Stimulated activated naive B cell treated with anti-CD40 and anti-IgM and Interleukin-4, amounts not matched to agents 10 μg/mL and 1 μg/mL and 100 μg/mL, for 72 hours (primary cell): ENCODE data around the gene FCRL4.

Experiments
- ATAC-seq, 2 donors: fragments of 150-1000 bp; cut with Tn5 transposase; replicated peaks; 2 replicates each; pipeline ENCODE4 v1.10.0; 2021; ENCODE audit warnings: moderate library complexity in 1 of 2
- DNase-seq: peaks from one replicate; pipeline ENCODE4 v3.0.0; 2021
- H3K27ac Mint-ChIP-seq: one replicate; pipeline ENCODE4 v1.8.0; 2022; ENCODE audit warnings: mild to moderate bottlenecking, mixed read lengths
- H3K27me3 Mint-ChIP-seq, 2 donors: one replicate each; pipeline ENCODE4 v1.8.0; 2022; ENCODE audit warnings: mixed read lengths in 2 of 2
- H3K36me3 Mint-ChIP-seq, 2 donors: one replicate each; pipeline ENCODE4 v1.8.0; 2022; ENCODE audit warnings: mixed read lengths in 2 of 2, mild to moderate bottlenecking in 1 of 2
- H3K4me1 Mint-ChIP-seq, 2 donors: one replicate each; pipeline ENCODE4 v1.8.0; 2022; ENCODE audit warnings: mixed read lengths in 2 of 2, mild to moderate bottlenecking in 1 of 2
- H3K4me3 Mint-ChIP-seq, 2 donors: one replicate each; pipeline ENCODE4 v1.8.0; 2022; ENCODE audit warnings: mild to moderate bottlenecking in 2 of 2, mixed read lengths in 2 of 2, moderate library complexity in 1 of 2
- H3K9me3 Mint-ChIP-seq, 2 donors: one replicate each; pipeline ENCODE4 v1.8.0; 2022; ENCODE audit warnings: mixed read lengths in 2 of 2, mild to moderate bottlenecking in 1 of 2

The FCRL4 gene

DNA sequence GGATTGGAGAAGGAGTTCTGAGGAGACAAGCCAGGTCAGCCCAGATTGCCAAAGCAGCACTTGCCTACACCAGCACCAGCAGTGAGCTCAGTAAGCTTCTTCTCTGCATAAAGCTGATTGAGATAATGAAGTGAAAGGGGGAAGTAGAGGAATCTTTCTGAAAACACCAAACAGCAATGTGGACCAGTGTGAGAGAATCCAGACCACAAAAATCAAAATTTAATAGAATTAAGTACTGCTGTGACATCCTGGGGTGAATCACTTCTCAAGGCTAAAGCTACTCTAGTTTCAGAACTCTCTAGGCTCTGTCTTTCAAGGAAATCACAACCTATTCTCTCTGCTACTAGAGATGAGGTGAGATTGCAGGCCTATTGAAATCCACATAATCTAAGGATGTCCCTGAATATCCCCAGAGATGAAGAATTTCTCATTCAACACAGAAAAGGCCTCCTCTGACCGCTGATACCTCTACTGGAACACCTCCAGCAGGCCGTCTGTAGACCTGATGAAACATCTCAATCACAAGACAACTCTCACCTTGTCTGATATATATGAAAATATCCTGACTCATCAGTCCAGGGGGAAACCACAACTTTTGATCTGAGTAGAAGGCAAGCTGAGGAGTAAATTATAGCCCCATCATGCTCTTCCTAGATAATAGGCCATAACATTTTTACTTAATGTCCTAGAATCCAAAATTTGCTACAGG, at the start of gene FCRL4:
TSS of gene FCRL4 (minus strand) at position 127 of the 709 bp plus-strand sequence. CDS start 141 bp downstream, outside the sequence.
- H3K4me1 Mint-ChIP-seq = peaks cover 28 to 53% of the 10 kb centered on the region in 2 donors
- peaks cover 17 to 21% of the 10 kb centered on the region in 2 donors for H3K27me3 Mint-ChIP-seq
- no peaks in the 10 kb centered on the region for H3K36me3 Mint-ChIP-seq
- no peak for DNase-seq
- peak within 1 kb of the TSS; percentile 69 for H3K27ac Mint-ChIP-seq
- no peaks in the 10 kb centered on the region for H3K9me3 Mint-ChIP-seq
- ATAC-seq = peak; percentile 81 to 83
- H3K4me3 Mint-ChIP-seq = peak within 1 kb of the TSS in 1 of 2 donors; percentile 39

DNA sequence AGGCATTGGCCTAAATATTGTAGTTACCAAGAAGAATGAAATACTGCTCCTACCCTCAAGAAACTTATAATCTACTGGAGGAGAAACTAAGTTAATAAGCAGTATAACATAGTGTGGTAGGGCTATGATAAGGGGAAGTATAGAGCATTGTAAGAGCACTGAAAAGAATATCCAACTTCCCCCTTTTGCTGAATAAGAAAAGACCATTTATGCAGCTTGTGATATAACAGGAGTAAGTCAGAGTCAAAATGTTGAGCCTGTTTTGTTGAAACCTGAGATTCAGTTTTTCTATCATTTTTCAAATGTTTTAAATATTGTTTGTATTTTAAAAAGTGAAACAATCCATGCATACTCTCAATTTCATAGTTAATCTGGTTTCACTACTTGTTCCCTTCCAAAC, 48.3 kb upstream of the FCRL4 start:
- ATAC-seq = peak; percentile 90 to 94
- Mint-ChIP-seq H3K9me3 (no peaks in the 10 kb centered on the region), H3K4me3 (no peak overlapping the region), H3K27ac (no peak overlapping the region), H3K27me3 (no peaks in the 10 kb centered on the region), H3K4me1 (peaks cover 12 to 15% of the 10 kb centered on the region in 2 donors), H3K36me3 (no peaks in the 10 kb centered on the region)
- no peak for DNase-seq

DNA sequence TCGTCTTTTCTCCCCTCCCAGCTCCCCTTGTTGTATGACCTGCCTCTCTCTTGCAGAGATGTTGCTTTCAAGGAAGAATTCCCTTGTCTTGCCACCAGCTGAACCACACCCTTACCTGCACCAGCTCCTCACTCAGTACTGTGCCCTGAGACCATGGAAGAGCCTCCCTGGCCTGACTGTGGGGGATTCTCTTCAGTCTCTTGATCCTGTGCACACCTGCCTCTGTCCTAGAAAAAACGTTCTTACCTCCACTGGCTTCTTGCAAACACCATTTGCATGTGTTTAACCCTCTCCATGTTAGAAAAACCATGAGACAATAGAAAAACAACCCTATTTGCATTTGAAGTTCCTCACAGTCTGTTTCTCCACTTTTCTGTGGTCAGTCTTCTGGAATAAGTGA, 43.3 kb upstream of the FCRL4 start:
- Mint-ChIP-seq H3K4me3 (no peak overlapping the region), H3K9me3 (no peaks in the 10 kb centered on the region), H3K4me1 (peaks cover 16 to 23% of the 10 kb centered on the region in 2 donors), H3K27ac (no peak overlapping the region), H3K27me3 (peaks cover 5% of the 10 kb centered on the region in 2 donors), H3K36me3 (no peaks in the 10 kb centered on the region)
- ATAC-seq (no peak), DNase-seq (no peak)

GRCh38 chr1:157639800-157640199, 41.9 kb upstream of the FCRL4 start:
- Mint-ChIP-seq H3K4me1 (peaks cover 8 to 9% of the 10 kb centered on the region in 2 donors), H3K27ac (peak overlapping the region; percentile 15), H3K9me3 (no peaks in the 10 kb centered on the region), H3K36me3 (no peaks in the 10 kb centered on the region), H3K27me3 (peaks cover 5% of the 10 kb centered on the region in 2 donors), H3K4me3 (no peak overlapping the region)
- DNase-seq = no peak
- ATAC-seq = peak in 1 of 2 donors; percentile 41

DNA sequence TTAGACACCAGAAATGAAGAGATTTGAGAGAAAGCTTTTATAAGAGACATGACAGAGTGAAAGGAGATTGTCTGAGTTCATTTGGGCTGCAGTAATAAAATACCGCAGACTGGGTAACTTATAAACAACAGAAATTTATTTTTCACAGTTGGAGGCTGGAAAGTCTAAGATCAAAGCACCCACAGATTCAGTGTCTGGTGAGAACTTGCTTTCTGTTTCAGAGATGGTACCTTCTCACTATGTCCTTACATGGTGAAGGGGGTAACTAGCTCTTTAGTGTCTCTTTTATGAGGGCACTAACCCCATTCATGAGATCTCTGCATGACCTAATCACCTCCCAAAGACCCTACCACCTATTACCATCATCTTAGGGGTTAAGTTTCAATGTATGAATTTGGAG, 30.9 kb upstream of the FCRL4 start:
- H3K9me3 Mint-ChIP-seq = no peaks in the 10 kb centered on the region
- DNase-seq (no peak), ATAC-seq (no peak)
- peaks cover 14 to 24% of the 10 kb centered on the region in 2 donors for H3K4me1 Mint-ChIP-seq
- H3K27ac Mint-ChIP-seq = no peak overlapping the region
- peaks cover 5 to 11% of the 10 kb centered on the region in 2 donors for H3K27me3 Mint-ChIP-seq
- peaks cover 0 to 4% of the 10 kb centered on the region in 2 donors for H3K36me3 Mint-ChIP-seq
- no peak overlapping the region for H3K4me3 Mint-ChIP-seq

DNA sequence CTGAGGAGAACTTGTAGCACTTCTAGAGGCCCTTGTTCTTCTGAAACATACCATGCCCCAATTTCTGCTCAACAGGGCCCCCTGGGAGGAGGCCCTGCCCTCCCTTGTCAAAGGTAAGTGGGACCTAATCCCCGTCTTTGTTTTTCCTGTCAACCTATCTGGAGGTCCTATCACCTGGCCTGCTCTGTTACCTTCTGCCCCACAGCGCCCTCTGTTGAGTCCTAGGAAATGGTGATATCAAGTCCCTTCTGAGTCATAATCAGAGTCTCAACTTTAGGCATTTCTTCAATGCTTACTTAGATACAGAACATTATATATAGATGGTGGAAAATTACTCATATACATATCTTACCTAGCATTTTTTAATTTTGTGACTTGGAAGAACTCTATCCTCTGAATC, 28.2 kb upstream of the FCRL4 start:
- H3K4me3 Mint-ChIP-seq = no peak overlapping the region
- ATAC-seq (peak; percentile 84 to 96), DNase-seq (peak; percentile 34)
- H3K27me3 Mint-ChIP-seq = peaks cover 5 to 11% of the 10 kb centered on the region in 2 donors
- no peaks in the 10 kb centered on the region for H3K36me3 Mint-ChIP-seq
- H3K9me3 Mint-ChIP-seq = no peaks in the 10 kb centered on the region
- peaks cover 14 to 21% of the 10 kb centered on the region in 2 donors for H3K4me1 Mint-ChIP-seq
- no peak overlapping the region for H3K27ac Mint-ChIP-seq

GRCh38 chr1:157624471-157624870, 26.6 kb upstream of the FCRL4 start:
- Mint-ChIP-seq H3K36me3 (no peaks in the 10 kb centered on the region), H3K4me3 (no peak overlapping the region), H3K9me3 (no peaks in the 10 kb centered on the region), H3K27ac (no peak overlapping the region), H3K4me1 (peaks cover 8 to 14% of the 10 kb centered on the region in 2 donors), H3K27me3 (peaks cover 0 to 6% of the 10 kb centered on the region in 2 donors)
- DNase-seq = no peak
- no peak for ATAC-seq

DNA sequence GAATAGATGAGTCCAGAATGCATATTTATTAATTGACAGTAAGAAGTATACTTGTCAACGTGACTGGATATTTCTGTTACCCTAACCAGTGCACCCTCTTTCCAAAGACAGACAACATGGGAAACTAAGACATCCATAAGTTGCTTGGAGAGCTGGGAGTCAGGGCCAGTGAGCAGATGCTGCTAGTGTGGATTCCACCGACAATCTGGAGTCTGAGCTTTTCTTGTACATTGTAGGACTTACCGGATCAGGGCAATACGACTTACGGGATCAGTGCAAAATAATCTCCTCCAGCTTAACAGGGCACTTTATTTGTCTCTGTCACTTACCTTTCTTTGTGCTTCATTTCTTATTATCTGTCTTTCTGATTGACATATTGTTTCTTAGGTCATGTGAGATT, 24.6 kb upstream of the FCRL4 start:
- Mint-ChIP-seq H3K36me3 (no peaks in the 10 kb centered on the region), H3K27ac (no peak overlapping the region), H3K27me3 (peaks cover 0 to 6% of the 10 kb centered on the region in 2 donors), H3K4me3 (no peak overlapping the region), H3K4me1 (peaks cover 8 to 14% of the 10 kb centered on the region in 2 donors), H3K9me3 (no peaks in the 10 kb centered on the region)
- DNase-seq (no peak), ATAC-seq (no peak)

GRCh38 chr1:157618190-157618589, 20.3 kb upstream of the FCRL4 start:
- Mint-ChIP-seq H3K4me1 (no peaks in the 10 kb centered on the region), H3K36me3 (no peaks in the 10 kb centered on the region), H3K27ac (no peak overlapping the region), H3K9me3 (no peaks in the 10 kb centered on the region), H3K4me3 (no peak overlapping the region), H3K27me3 (no peaks in the 10 kb centered on the region)
- DNase-seq = no peak
- ATAC-seq = no peak

GRCh38 chr1:157600236-157600635, 2.4 kb upstream of the FCRL4 start:
- Mint-ChIP-seq H3K9me3 (no peaks in the 10 kb centered on the region), H3K36me3 (no peaks in the 10 kb centered on the region), H3K4me3 (no peak overlapping the region), H3K4me1 (peaks cover 27 to 38% of the 10 kb centered on the region in 2 donors), H3K27ac (no peak overlapping the region), H3K27me3 (peaks cover 20 to 22% of the 10 kb centered on the region in 2 donors)
- DNase-seq (no peak), ATAC-seq (no peak)

DNA sequence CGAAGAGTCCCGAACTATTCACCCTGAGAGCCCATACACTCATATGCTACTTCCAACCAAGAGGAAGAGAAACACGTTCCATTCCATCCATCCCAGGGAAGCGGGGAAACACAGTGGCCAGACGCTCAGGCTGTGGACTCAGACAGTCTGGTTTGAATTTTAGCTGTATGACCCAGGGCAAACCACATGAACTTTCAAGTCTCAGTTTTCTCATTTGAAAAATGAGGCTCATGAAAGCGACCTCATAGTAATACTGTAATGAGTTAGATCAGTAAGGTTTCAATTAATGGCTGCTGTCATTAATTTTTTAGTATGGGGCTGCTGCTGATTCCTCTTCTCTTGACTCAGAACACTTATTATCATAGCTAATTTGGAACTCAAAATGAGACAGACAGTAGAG, 1.5 kb downstream of the FCRL4 start:
- H3K4me1 Mint-ChIP-seq = peaks cover 28 to 58% of the 10 kb centered on the region in 2 donors
- DNase-seq = no peak
- no peaks in the 10 kb centered on the region for H3K36me3 Mint-ChIP-seq
- peaks cover 0 to 2% of the 10 kb centered on the region in 2 donors for H3K9me3 Mint-ChIP-seq
- peaks cover 12 to 16% of the 10 kb centered on the region in 2 donors for H3K27me3 Mint-ChIP-seq
- peak; percentile 42 to 48 for ATAC-seq
- H3K4me3 Mint-ChIP-seq = peak overlapping the region in 1 of 2 donors; percentile 37
- H3K27ac Mint-ChIP-seq = no peak overlapping the region

GRCh38 chr1:157595356-157595755, 2.5 kb downstream of the FCRL4 start:
- Mint-ChIP-seq H3K27me3 (peaks cover 12 to 15% of the 10 kb centered on the region in 2 donors), H3K4me1 (peaks cover 26 to 58% of the 10 kb centered on the region in 2 donors), H3K27ac (no peak overlapping the region), H3K36me3 (peaks cover 0 to 3% of the 10 kb centered on the region in 2 donors), H3K4me3 (peak overlapping the region; percentile 50 to 69), H3K9me3 (peaks cover 0 to 2% of the 10 kb centered on the region in 2 donors)
- DNase-seq (peak; percentile 67), ATAC-seq (peak; percentile 77 to 85)

GRCh38 chr1:157585984-157586383, 11.9 kb downstream of the FCRL4 start:
- peak overlapping the region in 1 of 2 donors; percentile 10 for H3K4me3 Mint-ChIP-seq
- peaks cover 0 to 6% of the 10 kb centered on the region in 2 donors for H3K36me3 Mint-ChIP-seq
- H3K9me3 Mint-ChIP-seq = no peaks in the 10 kb centered on the region
- H3K27ac Mint-ChIP-seq = peak overlapping the region; percentile 86
- ATAC-seq (peak; percentile 57 to 70), DNase-seq (no peak)
- peaks cover 41 to 55% of the 10 kb centered on the region in 2 donors for H3K4me1 Mint-ChIP-seq
- H3K27me3 Mint-ChIP-seq = peaks cover 18 to 22% of the 10 kb centered on the region in 2 donors

DNA sequence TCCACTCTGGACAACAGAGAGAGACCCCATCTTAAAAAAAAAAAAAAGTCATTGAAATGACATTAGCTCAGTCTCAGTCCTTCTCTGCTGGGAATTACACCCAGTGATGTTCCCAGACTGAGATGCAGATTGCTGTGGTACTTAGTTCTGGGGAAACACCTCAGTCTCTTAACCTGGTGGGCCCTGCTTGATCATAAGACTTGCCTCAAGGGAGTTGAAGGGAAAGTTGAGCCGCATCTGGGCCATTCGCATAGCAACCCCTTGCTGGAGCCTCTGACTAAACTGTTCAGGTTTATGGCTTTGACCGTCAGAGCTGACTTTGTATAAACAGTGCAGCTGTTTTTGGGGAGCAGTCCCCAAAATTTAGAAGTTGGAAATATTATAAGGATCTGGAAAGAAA, 13.4 kb downstream of the FCRL4 start:
- peak; percentile 89 to 92 for ATAC-seq

GRCh38 chr1:157580828-157581210, 17.1 kb downstream of the FCRL4 start:
- no peaks in the 10 kb centered on the region for H3K9me3 Mint-ChIP-seq

More for the DNA sequence above, 13.4 kb downstream of the FCRL4 start:
- Mint-ChIP-seq H3K36me3 (peaks cover 2 to 3% of the 10 kb centered on the region in 2 donors), H3K4me1 (peaks cover 50 to 65% of the 10 kb centered on the region in 2 donors), H3K9me3 (no peaks in the 10 kb centered on the region), H3K4me3 (peak overlapping the region; percentile 42 to 53), H3K27me3 (peaks cover 15 to 18% of the 10 kb centered on the region in 2 donors), H3K27ac (peak overlapping the region; percentile 86)
- DNase-seq = peak; percentile 72

More at GRCh38 chr1:157580828-157581210, 17.1 kb downstream of the FCRL4 start:
- Mint-ChIP-seq H3K27ac (peak overlapping the region; percentile 86), H3K36me3 (peaks cover 2 to 3% of the 10 kb centered on the region in 2 donors), H3K27me3 (no peaks in the 10 kb centered on the region), H3K4me3 (no peak overlapping the region), H3K4me1 (peaks cover 46 to 53% of the 10 kb centered on the region in 2 donors)
- DNase-seq = no peak
- ATAC-seq = peak in 1 of 2 donors; percentile 4
